Stimulated activated naive CD8-positive, alpha-beta T cell treated with anti-CD3 and anti-CD28 coated beads, Interleukin-15, amount 100 ng/mL, for 72 hours (primary cell): ENCODE data around the gene PSTPIP1.

Experiments used
- ATAC-seq: fragments of 150-1000 bp; cut with Tn5 transposase; 2 replicates; pipeline ENCODE4 v1.10.0; 2021; ENCODE audit warnings: mild to moderate bottlenecking, moderate library complexity
- DNase-seq, 2 donors: peaks; one replicate each; pipeline ENCODE4 v3.0.0; 2021 to 2022
- H3K27ac Mint-ChIP-seq, 2 donors: one replicate each; pipeline ENCODE4 v1.8.0; 2022; ENCODE audit warnings: mild to moderate bottlenecking in 2 of 2, mixed read lengths in 2 of 2, moderate library complexity in 2 of 2
- H3K27me3 Mint-ChIP-seq: one replicate; pipeline ENCODE4 v1.8.0; 2022; ENCODE audit warnings: mixed read lengths
- H3K4me1 Mint-ChIP-seq: one replicate; pipeline ENCODE4 v1.8.0; 2022; ENCODE audit warnings: mild to moderate bottlenecking, mixed read lengths
- H3K4me3 Mint-ChIP-seq, 2 donors: one replicate each; pipeline ENCODE4 v1.8.0; 2022; ENCODE audit warnings: mild to moderate bottlenecking in 2 of 2, mixed read lengths in 2 of 2, moderate library complexity in 1 of 2
- H3K9me3 Mint-ChIP-seq, 2 donors: one replicate each; pipeline ENCODE4 v1.8.0; 2022; ENCODE audit warnings: mixed read lengths in 2 of 2

The PSTPIP1 gene

DNA sequence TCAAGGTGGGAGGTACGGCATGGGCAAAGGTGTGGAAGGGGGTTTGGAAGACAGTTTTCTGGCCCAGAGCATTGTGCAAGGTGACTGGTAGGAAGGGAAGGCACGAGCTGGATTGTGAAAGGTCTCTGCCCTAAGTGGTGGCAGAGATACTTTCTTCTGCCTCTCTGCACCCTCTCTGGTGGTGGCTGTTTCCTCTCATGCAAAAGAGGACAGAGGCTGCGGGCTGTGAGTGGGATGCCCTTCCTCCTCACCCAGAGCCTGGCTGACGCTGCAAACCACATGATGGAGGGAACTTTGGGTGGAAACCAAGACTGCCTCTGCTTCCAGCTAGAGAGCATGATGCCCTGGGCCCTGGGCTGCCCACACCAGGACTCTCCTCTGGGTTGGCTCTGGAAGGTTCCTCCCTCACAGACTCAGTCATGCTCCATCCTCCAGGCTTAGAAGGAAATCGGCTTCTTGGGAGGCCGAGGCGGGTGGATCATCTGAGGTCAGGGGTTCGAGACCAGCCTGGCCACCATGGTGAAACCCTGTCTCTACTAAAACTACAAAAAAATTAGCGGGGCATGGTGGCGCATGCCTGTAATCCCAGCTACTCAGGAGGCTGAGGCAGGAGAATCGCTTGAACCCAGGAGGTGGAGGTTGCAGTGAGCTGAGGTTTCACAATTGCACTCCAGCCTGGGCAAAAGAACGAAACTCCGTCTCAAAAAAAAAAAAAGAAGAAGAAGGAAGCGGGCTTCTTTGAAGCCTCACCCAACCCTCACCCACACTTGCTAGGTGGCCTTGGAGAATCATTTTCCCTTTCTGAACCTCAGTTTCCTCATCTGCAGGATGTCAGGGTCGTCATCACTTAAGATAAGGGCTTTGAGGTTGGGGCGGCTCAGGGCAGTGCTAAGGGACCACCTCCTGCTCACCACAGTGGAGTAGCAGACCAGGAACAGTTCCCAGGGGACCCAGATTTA, 8.3 kb downstream of the PSTPIP1 start:
- ATAC-seq (peak; percentile 93), DNase-seq (peak; percentile 60 to 84)
- Mint-ChIP-seq H3K27ac (peak overlapping the region; percentile 27 to 79), H3K4me3 (peak overlapping the region; percentile 58 to 81), H3K9me3 (peaks cover 9 to 11% of the 10 kb centered on the region in 2 donors), H3K27me3 (no peaks in the 10 kb centered on the region), H3K4me1 (peaks cover 86% of the 10 kb centered on the region)

DNA sequence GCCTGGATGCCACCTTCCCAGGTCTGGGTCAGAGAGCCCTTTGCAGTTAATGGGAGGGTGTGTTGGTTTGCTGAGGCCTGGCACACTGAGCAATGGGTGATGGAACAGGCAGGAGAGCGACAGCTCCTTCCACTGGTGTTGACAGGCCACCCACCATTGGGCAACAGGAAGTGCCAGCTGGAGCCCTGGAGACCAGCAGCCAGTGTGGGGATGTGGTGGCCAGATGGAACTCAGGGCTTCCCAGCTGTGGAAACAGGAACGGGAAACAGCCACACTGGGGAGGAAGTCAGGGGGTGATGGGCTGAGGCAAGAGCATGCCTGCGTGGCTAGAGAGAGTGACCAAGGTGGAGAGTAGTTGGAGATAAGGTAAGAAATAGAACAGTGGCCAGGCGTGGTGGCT, 9.3 kb downstream of the PSTPIP1 start:
- peak overlapping the region in 1 of 2 donors; percentile 2 for H3K27ac Mint-ChIP-seq
- H3K27me3 Mint-ChIP-seq, result no peaks in the 10 kb centered on the region
- H3K4me1 Mint-ChIP-seq, result peaks cover 84% of the 10 kb centered on the region
- H3K4me3 Mint-ChIP-seq, result peak overlapping the region; percentile 58 to 81
- ATAC-seq (no peak), DNase-seq (no peak)
- peaks cover 9 to 11% of the 10 kb centered on the region in 2 donors for H3K9me3 Mint-ChIP-seq

DNA sequence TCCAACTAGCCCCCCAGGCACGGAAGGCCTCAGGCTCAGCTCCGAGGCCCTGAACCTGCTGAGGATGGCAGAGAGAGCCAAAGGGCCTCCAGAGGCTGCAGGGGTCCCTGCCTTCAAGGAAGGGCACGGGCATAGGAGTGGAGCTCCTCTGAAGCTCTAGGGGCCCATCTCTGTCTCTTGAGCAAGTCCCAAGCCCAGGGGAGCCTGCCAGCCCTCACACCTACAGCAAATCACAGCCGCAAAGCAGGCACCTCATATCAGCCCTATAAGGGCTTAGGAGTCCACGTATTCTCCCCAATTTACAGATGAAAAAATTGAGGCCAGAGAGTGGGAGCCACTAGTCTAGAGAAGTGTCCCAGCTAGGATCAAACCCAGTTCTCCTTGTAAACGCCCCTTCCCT, 14.2 kb downstream of the PSTPIP1 start:
- H3K27ac Mint-ChIP-seq, result peak overlapping the region in 1 of 2 donors; percentile 88
- peaks cover 5 to 8% of the 10 kb centered on the region in 2 donors for H3K9me3 Mint-ChIP-seq
- ATAC-seq (no peak), DNase-seq (no peak)
- H3K27me3 Mint-ChIP-seq, result no peaks in the 10 kb centered on the region
- H3K4me1 Mint-ChIP-seq, result peaks cover 84% of the 10 kb centered on the region
- no peak overlapping the region for H3K4me3 Mint-ChIP-seq

DNA sequence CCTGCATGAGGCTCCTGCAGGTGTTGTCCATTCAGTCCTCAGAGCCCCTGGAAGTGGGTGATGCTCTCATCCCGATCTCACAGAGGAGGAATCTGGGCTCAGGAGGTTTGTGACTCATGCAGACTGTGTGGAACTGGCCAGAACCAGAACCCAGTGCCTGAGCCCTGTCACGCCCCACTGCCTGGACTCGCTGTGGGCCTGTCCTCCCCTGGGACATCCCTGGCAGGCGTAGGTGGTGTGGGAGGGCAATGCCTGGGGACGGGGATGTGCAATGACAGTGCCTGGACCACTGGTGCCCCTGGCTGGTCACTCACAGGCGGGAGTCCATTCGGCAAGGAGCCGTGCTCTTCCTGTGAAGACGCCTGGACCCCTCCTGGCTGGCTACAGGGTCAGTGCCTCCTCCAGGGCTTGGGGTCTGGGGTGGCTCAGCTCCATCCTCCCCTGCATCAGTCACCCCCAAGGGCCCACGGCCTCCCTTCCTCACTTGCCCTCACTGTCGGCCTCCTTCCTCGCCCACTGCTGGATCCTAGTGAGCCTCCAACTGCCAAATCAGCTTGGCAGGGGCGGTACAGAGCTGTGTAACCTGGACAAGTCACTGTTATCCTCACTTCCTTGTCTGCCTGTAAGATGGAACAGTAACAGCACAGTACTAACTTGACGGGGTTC, 14.9 kb downstream of the PSTPIP1 start:
- peak overlapping the region; percentile 73 to 86 for H3K27ac Mint-ChIP-seq
- H3K27me3 Mint-ChIP-seq, result no peaks in the 10 kb centered on the region
- H3K4me1 Mint-ChIP-seq, result peaks cover 84% of the 10 kb centered on the region
- DNase-seq (no peak), ATAC-seq (no peak)
- peaks cover 0 to 2% of the 10 kb centered on the region in 2 donors for H3K9me3 Mint-ChIP-seq
- peak overlapping the region in 1 of 2 donors; percentile 35 for H3K4me3 Mint-ChIP-seq

DNA sequence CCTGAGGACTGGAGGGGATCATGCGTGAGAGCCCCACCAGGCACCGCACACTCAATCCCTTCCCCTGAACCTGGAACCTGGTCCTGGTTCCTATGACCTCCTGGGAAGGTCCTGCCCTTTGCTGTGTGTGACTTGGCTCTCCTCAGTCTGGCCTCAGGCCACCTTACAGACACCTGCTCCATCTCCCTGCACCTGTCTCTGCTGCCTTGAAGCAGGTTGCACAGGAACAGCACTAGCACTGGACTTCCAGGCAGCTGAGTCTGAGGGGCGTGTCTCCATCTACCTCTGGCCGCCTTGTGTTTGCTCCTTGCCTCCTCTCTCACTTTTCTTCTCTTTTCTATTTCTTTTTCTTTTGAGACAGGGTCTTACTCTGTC, 15.4 kb downstream of the PSTPIP1 start:
- ATAC-seq (no peak), DNase-seq (no peak)
- peaks cover 86% of the 10 kb centered on the region for H3K4me1 Mint-ChIP-seq
- no peaks in the 10 kb centered on the region for H3K27me3 Mint-ChIP-seq
- H3K27ac Mint-ChIP-seq, result peak overlapping the region; percentile 73 to 86
- H3K4me3 Mint-ChIP-seq, result peak overlapping the region; percentile 14 to 27
- H3K9me3 Mint-ChIP-seq, result no peaks in the 10 kb centered on the region

DNA sequence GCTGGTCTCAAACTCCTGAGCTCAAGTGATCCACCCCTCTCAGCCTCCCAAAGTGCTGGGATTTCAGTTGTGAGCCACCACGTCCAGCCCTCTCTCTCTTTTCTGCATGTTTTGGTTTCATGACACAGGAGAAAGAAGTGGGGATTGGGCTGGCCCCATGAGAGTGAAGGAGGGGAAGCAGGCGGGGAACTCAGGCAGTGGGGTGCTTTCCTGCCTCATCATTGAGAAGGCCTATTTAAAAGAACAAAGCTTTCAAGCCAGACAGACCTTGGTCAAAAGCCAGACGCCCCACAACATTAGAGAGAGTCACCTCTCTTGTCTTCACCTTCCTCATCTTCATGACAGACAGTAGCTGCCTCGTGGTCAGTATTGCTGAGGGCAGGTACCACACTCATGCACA, 15.9 kb downstream of the PSTPIP1 start:
- no peaks in the 10 kb centered on the region for H3K27me3 Mint-ChIP-seq

DNA sequence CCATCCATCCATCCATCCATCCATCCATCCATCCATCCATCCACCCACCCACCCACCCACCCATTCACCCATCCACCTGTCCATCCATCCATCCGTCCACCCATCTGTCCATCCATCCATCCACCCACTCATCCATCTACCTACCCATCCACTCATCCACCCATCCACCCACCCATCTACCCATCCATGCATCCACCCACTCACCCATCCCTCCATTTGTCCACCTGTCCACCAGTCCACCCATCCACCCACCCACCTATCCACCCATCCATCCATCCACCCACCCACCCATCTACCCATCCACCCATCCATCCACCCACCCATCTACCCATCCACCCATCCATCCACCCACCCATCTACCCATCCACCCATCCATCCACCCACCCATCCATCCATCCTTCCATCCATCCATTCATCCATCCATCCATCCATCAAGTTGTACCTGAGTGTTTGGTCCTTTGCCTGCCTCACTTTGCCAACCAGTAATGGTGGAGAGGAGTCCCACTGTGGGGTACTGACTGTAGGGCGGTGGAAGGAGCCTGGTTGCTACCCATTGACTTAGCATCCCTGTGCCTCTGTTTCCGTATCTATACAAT, 17.3 kb downstream of the PSTPIP1 start:
- Mint-ChIP-seq H3K4me3 (peak overlapping the region; percentile 75 to 83), H3K9me3 (no peaks in the 10 kb centered on the region), H3K27me3 (no peaks in the 10 kb centered on the region), H3K4me1 (peaks cover 87% of the 10 kb centered on the region), H3K27ac (peak overlapping the region; percentile 30 to 88)
- ATAC-seq (no peak), DNase-seq (no peak)

More for the DNA sequence above, 15.9 kb downstream of the PSTPIP1 start:
- ATAC-seq (no peak), DNase-seq (peak in 1 of 2 donors; percentile 43)
- Mint-ChIP-seq H3K9me3 (no peaks in the 10 kb centered on the region), H3K27ac (peak overlapping the region; percentile 83 to 86), H3K4me1 (peaks cover 87% of the 10 kb centered on the region), H3K4me3 (peak overlapping the region; percentile 14 to 27)

DNA sequence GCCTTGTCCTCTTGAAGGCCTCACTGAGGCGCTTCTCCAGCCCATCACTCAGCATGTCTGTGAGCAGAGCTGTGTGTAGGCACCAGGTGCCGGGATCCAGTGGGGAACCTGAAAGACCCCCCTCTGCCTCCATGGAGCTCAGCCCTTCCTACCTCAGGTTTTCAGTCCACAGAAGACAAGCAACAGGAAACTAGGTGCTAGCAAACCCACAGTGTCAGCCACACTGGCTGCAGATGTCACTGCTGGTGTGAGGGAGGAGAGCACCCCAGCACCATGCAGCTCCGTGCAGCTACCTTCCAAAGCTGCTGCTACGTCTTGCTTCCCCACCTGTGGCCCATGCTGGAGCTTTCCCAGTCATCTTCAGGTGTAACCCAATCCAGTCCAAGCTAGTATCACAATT, 17.9 kb downstream of the PSTPIP1 start:
- peak overlapping the region; percentile 75 to 83 for H3K4me3 Mint-ChIP-seq
- ATAC-seq (peak; percentile 61), DNase-seq (peak; percentile 54 to 55)
- no peaks in the 10 kb centered on the region for H3K27me3 Mint-ChIP-seq
- H3K27ac Mint-ChIP-seq, result peak overlapping the region; percentile 10 to 88
- H3K9me3 Mint-ChIP-seq, result no peaks in the 10 kb centered on the region
- peaks cover 94% of the 10 kb centered on the region for H3K4me1 Mint-ChIP-seq

DNA sequence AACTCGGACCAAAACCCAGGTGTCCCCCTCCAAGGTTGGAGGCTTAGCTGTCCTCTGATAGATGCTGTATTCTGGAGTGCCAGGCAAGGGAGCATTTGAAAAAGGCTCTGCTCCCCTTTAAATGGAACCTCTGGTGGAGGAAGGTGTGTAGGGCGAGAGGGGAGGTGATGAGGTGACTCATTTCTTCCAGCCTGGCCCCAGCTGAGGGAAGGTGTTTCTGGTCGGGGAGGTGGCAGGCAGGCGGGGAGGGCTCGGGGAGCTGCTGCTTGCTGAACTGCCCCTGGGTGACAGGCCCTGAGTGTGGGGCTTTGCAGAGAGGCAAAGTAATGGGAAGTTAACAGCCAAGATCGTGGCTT, 18.8 kb downstream of the PSTPIP1 start:
- H3K9me3 Mint-ChIP-seq, result no peaks in the 10 kb centered on the region
- H3K4me3 Mint-ChIP-seq, result peak overlapping the region; percentile 75 to 83
- DNase-seq (peak; percentile 86 to 91), ATAC-seq (peak; percentile 89)
- H3K4me1 Mint-ChIP-seq, result peaks cover 100% of the 10 kb centered on the region
- H3K27me3 Mint-ChIP-seq, result no peaks in the 10 kb centered on the region
- peak overlapping the region; percentile 94 to 97 for H3K27ac Mint-ChIP-seq

DNA sequence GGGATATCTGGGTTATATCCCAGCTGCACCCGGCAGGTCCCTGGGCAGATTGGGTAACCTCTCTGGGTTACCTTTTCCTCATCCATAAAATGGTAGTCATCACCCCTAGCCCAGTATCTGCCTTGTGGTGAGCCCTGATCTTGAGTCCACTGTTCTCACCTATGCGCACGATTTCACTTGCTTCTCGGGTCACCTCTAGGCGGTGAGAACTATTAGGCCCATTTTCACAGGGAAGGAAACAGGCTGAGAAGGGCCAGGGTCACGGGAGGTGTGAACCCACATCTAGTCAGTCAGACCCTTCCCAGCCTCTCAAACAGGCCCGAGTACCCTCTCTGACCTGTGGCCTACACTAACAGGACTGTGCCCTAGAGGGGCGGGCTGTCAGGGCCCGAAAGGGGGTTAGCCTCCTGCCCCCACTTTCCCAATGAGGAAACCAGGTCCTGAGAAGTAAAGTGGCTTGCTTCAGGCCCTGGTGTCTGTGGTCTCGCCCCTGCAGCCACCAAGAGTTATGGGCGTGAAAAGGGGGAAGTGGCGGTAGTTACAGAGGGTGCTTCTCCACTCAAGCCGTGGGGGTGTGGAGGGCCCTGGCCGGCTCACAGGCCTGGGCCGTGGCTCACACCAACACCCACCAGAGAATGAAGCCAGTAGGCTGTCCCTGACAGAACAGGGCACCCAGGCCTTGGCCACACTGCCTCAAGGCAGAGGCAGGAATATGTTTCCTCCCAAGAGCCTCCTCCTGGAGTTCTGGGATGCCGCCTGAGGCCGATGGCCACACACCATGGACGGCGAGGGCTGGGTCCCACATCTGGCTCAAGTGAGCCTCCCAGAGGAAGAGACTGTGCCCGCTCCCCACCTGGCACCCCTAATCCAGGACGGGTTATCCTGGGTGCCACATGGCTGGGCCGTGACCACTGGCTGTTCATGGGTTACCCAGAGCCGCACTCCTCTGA, 19.5 kb downstream of the PSTPIP1 start:
- H3K9me3 Mint-ChIP-seq, result no peaks in the 10 kb centered on the region
- ATAC-seq (peak; percentile 60), DNase-seq (peak; percentile 43 to 57)
- H3K27ac Mint-ChIP-seq, result peak overlapping the region; percentile 94 to 97
- peak overlapping the region; percentile 75 to 83 for H3K4me3 Mint-ChIP-seq
- H3K27me3 Mint-ChIP-seq, result no peaks in the 10 kb centered on the region
- H3K4me1 Mint-ChIP-seq, result peaks cover 100% of the 10 kb centered on the region

DNA sequence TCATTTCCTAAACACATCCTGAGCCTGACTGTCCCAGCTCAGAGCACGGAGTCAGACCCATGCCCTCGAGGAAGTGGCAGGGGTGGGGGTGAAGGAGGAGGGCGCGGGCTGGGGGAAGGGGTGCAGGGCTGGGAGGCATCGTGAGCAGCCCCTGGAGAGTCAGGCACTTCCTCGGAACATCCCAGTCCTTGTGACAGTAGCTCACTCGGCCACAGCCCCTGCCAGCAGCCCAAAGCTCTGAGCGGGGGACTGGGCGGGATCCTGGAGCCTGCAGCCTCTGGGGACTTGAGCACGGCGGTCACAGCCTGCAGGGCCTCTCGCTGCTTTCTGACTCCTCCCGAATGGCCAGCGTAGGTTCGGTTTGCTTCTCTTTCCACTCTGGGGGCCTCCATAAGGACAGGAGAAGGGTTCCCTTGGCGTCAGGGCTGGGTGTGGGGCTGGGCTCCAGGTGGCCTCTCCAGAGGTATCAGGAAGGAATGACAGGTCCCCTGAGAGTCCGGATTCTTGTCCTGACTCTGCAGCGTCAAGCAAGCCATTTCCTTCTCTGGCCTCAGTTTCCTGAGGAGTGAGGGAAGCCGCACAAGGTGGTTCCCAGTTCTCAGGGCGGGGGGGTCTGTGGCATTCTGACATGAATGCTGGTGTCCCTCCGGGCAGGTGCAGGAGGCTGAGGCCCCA, 20.9 kb downstream of the PSTPIP1 start:
- no peak for ATAC-seq
- peak overlapping the region in 1 of 2 donors; percentile 85 for H3K27ac Mint-ChIP-seq
- no peak for DNase-seq
- H3K27me3 Mint-ChIP-seq, result no peaks in the 10 kb centered on the region
- peaks cover 100% of the 10 kb centered on the region for H3K4me1 Mint-ChIP-seq
- no peaks in the 10 kb centered on the region for H3K9me3 Mint-ChIP-seq
- H3K4me3 Mint-ChIP-seq, result peak overlapping the region; percentile 75 to 83

DNA sequence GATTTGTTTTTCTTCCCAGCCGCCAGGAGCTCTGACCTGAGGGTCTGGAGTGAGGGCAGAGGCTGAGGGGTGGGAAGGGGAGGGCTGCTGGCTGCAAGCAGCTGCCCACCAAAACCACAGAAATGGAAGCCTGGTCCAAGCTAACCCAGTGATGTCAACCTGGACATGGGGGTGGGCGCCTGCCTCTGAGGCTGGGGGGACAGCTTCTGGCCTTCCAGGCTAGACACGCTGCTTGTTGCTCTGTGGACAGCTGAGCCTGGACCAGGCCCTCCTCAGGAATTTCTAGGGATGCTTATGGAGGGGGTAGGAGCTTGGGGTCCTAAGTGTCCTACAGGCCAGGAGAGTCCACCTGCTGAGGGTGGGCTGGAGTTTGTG, 21.4 kb downstream of the PSTPIP1 start:
- H3K4me1 Mint-ChIP-seq, result peaks cover 100% of the 10 kb centered on the region
- no peak for ATAC-seq
- H3K27ac Mint-ChIP-seq, result no peak overlapping the region
- H3K9me3 Mint-ChIP-seq, result no peaks in the 10 kb centered on the region
- H3K4me3 Mint-ChIP-seq, result peak overlapping the region in 1 of 2 donors; percentile 1
- no peak for DNase-seq
- no peaks in the 10 kb centered on the region for H3K27me3 Mint-ChIP-seq

DNA sequence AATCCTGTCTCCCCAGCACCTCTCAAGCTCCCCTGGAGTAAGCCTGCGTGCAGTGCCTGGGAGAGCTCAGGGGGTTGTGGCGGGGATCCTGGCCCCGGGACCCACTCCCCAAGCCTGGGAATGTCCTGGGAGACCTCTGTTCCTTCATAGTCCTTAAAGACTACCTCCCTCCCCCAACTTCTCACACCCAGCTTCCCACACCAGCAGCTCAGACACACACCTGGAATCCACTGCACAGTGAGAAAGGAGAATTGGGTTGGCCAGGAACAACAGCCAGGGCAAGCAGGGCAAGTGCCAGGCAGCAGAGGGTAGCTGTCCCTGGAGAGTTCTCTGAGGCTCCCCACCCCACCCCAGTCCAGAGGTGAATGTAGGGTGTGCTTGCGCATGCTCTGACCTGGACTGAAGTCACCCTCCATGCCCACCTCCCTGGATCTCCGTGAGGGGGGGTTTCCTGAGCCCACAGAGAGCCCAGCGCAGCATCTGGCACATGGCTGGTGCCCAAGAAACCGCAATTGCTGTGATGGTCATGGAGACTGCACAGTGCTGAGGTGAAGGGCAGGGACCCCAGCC, 22.2 kb downstream of the PSTPIP1 start:
- H3K27me3 Mint-ChIP-seq, result no peaks in the 10 kb centered on the region
- H3K27ac Mint-ChIP-seq, result peak overlapping the region; percentile 41 to 66
- no peak for ATAC-seq
- DNase-seq, result no peak
- H3K4me1 Mint-ChIP-seq, result peaks cover 100% of the 10 kb centered on the region
- no peak overlapping the region for H3K4me3 Mint-ChIP-seq
- H3K9me3 Mint-ChIP-seq, result no peaks in the 10 kb centered on the region
